Sigmoid colon (tissue), 7 donors: ENCODE data around the gene AUTS2. TPM values are rescaled to one million over a fixed set of nuclear protein-coding genes. Genes with fewer than 3 reads are reported as not detected.
A peak's percentile ranks its signal among the peaks of the same experiment; 100 is the strongest.

Experiments
- DNase-seq: peaks from one replicate; pipeline ENCODE4 v3.0.0-alpha.2; 2019
- H3K27ac ChIP-seq, 4 donors: fragments of 200-600 bp; sonication (generic); one replicate each; pipeline ENCODE4 v1.5.1; 2016 to 2019; ENCODE audit warnings: mild to moderate bottlenecking in 1 of 4
- H3K27me3 ChIP-seq, 3 donors: fragments of 200-600 bp; sonication (generic); one replicate each; pipeline ENCODE4 v1.5.1; 2019; ENCODE audit warnings: mild to moderate bottlenecking in 1 of 3
- H3K36me3 ChIP-seq, 4 donors: fragments of 200-600 bp; sonication (generic); one replicate each; pipeline ENCODE4 v1.5.1; 2016 to 2019
- H3K4me1 ChIP-seq, 4 donors: fragments of 200-600 bp; sonication (generic); one replicate each; pipeline ENCODE4 v1.5.1; 2017 to 2019
- H3K4me3 ChIP-seq, 4 donors: fragments of 200-600 bp; sonication (generic); one replicate each; pipeline ENCODE4 v1.5.1; 2017 to 2019; ENCODE audit warnings: mild to moderate bottlenecking in 2 of 4, moderate library complexity in 1 of 4
- H3K9me3 ChIP-seq, 4 donors: fragments of 200-600 bp in 3 of 4; sonication (generic) in 3 of 4; one replicate each; pipeline versions ENCODE4 v1.5.1 to v1.6.1; 2013 to 2019
- EP300 ChIP-seq, 4 donors: sonication (generic); formaldehyde crosslinking; IDR thresholded peaks; one replicate each; pipeline ENCODE4 v1.6.1; 2017; ENCODE audit warnings: antibody characterized with exemption in 4 of 4
- POLR2A ChIP-seq, 2 donors: fragments of 450-650 bp; IDR thresholded peaks; one replicate each; pipeline ENCODE4 v1.6.1; 2016; ENCODE audit warnings: antibody characterized with exemption in 2 of 2, mild to moderate bottlenecking in 2 of 2, moderate library complexity in 2 of 2
- POLR2AphosphoS5 ChIP-seq, 4 donors: sonication (generic); formaldehyde crosslinking; IDR thresholded peaks; one replicate each; pipeline ENCODE4 v1.6.1; 2017; ENCODE audit warnings: antibody characterized with exemption in 4 of 4
- WGBS, 2 donors: extraction: QIAGEN DNeasy Blood & Tissue Kit; methylation state at CpG; one replicate each; pipeline ENCODE4 v1.1.7; 2013; 5-methylcytosine and 5-hydroxymethylcytosine counted together
- intact Hi-C: fragments of 100-400 bp; cut with DNase I; formaldehyde crosslinking; loops from one replicate; pipeline ENCODE4 v1.15.1; 2023
- polyA plus RNA-seq, 3 donors: library from polyadenylated mRNA; stranded (reverse); fragments of 200-250 nt; gene quantifications; one replicate each; pipeline ENCODE4 v1.2.3, GENCODE V29; 2013
- total RNA-seq, 4 donors: library from RNA; depleted of rRNA; stranded (reverse); fragments of >200 nt; gene quantifications; one replicate each; pipeline ENCODE4 v1.1.0, GENCODE V29; 2016
- TF ChIP-seq, protein P1 (sequence below), 4 experiments: fragments of 450-650 bp in 3 of 4; fragments of 200-600 bp in 1 of 4; IDR thresholded peaks; one replicate each; pipeline ENCODE4 v1.5.1; 2016 to 2019; ENCODE audit warnings: antibody characterized with exemption in 4 of 4, mild to moderate bottlenecking in 3 of 4, moderate library complexity in 2 of 4
- donor health status: healthy with polysubstance abuse.
- donor health status: Bipolar disorder and iron deficiency.
- donor health status: healthy.

The AUTS2 gene
- total and polyA plus RNA-seq, 7 donors: 3.6 to 55.7 (median 25.5) TPM

GRCh38 chr7:69961436-69961835 is 363.2 kb downstream of the AUTS2 start:
- H3K4me3 ChIP-seq: no peak overlapping the region
- TF ChIP-seq POLR2A (IDR thresholded peaks at IDR 0.05) (no peak), EP300 (IDR thresholded peaks at IDR 0.05) (no peak)
- H3K27me3 ChIP-seq: no peaks in the 10 kb centered on the region
- H3K4me1 ChIP-seq: peaks cover 0 to 54% (median 33%) of the 10 kb centered on the region in 4 donors
- intact Hi-C loops: loop anchor here (10.0 kb wide), 1 partner anchor 63 kb away; no protein-coding TSS in a partner anchor
- no peaks in the 10 kb centered on the region for H3K36me3 ChIP-seq
- H3K27ac ChIP-seq: peak overlapping the region in 3 of 4 donors; percentile 53 to 59 (median 55)
- DNase-seq: no peak
- no peaks in the 10 kb centered on the region for H3K9me3 ChIP-seq

GRCh38 chr7:69962186-69963065 is 364.2 kb downstream of the AUTS2 start:
- no peak for DNase-seq
- Histone ChIP-seq H3K27ac (peak overlapping the region in 3 of 4 donors; percentile 53 to 59 (median 55)), H3K9me3 (no peaks in the 10 kb centered on the region), H3K4me1 (peaks cover 0 to 60% (median 40%) of the 10 kb centered on the region in 4 donors), H3K4me3 (peak overlapping the region in 1 of 4 donors; percentile 3), H3K27me3 (no peaks in the 10 kb centered on the region), H3K36me3 (no peaks in the 10 kb centered on the region)
- intact Hi-C loops: loop anchor here (10.0 kb wide), 1 partner anchor 62 kb away; no protein-coding TSS in a partner anchor
- whole genome bisulfite sequencing, 2 donors: 20 to 34% methylated on average over 6 of the region's 6 CpGs
- TF ChIP-seq POLR2A (IDR thresholded peaks at IDR 0.05) (no peak), POLR2AphosphoS5 (IDR thresholded peaks at IDR 0.05) (no peak), EP300 (IDR thresholded peaks at IDR 0.05) (no peak)
- TF ChIP-seq, protein P1, sequence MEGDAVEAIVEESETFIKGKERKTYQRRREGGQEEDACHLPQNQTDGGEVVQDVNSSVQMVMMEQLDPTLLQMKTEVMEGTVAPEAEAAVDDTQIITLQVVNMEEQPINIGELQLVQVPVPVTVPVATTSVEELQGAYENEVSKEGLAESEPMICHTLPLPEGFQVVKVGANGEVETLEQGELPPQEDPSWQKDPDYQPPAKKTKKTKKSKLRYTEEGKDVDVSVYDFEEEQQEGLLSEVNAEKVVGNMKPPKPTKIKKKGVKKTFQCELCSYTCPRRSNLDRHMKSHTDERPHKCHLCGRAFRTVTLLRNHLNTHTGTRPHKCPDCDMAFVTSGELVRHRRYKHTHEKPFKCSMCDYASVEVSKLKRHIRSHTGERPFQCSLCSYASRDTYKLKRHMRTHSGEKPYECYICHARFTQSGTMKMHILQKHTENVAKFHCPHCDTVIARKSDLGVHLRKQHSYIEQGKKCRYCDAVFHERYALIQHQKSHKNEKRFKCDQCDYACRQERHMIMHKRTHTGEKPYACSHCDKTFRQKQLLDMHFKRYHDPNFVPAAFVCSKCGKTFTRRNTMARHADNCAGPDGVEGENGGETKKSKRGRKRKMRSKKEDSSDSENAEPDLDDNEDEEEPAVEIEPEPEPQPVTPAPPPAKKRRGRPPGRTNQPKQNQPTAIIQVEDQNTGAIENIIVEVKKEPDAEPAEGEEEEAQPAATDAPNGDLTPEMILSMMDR (IDR thresholded peaks at IDR 0.05): no peak

DNA sequence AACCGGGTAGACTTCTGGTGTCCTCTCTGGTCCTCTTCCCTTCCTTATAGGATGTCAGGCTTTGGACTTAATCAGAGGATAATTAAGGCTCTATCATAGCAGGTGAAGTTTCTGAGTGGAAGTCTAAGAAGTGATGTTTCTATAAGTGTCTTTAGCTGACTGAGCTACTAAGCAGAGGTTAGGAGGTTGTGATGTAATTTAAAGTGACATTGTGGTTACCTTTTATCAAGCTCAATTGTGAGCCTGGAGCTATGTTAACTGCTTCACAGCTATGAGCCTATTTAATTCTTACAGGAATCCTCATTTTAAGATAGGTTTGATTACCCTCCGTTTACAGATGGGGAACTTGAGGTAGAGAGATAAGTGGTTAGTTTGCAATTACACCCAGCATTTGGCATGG is 365.1 kb downstream of the AUTS2 start:
- Histone ChIP-seq H3K27ac (no peak overlapping the region), H3K9me3 (no peaks in the 10 kb centered on the region), H3K36me3 (no peaks in the 10 kb centered on the region), H3K4me1 (peaks cover 0 to 60% (median 44%) of the 10 kb centered on the region in 4 donors), H3K27me3 (no peaks in the 10 kb centered on the region), H3K4me3 (no peak overlapping the region)
- intact Hi-C loops: loop anchor here (10.0 kb wide), 1 partner anchor 61 kb away; no protein-coding TSS in a partner anchor
- TF ChIP-seq, protein P1 (IDR thresholded peaks at IDR 0.05): no peak
- TF ChIP-seq EP300 (IDR thresholded peaks at IDR 0.05) (no peak), POLR2A (IDR thresholded peaks at IDR 0.05) (no peak), POLR2AphosphoS5 (IDR thresholded peaks at IDR 0.05) (no peak)
- no peak for DNase-seq
- WGBS, 2 donors: 68 to 70% methylated on average over 2 of the region's 2 CpGs

DNA sequence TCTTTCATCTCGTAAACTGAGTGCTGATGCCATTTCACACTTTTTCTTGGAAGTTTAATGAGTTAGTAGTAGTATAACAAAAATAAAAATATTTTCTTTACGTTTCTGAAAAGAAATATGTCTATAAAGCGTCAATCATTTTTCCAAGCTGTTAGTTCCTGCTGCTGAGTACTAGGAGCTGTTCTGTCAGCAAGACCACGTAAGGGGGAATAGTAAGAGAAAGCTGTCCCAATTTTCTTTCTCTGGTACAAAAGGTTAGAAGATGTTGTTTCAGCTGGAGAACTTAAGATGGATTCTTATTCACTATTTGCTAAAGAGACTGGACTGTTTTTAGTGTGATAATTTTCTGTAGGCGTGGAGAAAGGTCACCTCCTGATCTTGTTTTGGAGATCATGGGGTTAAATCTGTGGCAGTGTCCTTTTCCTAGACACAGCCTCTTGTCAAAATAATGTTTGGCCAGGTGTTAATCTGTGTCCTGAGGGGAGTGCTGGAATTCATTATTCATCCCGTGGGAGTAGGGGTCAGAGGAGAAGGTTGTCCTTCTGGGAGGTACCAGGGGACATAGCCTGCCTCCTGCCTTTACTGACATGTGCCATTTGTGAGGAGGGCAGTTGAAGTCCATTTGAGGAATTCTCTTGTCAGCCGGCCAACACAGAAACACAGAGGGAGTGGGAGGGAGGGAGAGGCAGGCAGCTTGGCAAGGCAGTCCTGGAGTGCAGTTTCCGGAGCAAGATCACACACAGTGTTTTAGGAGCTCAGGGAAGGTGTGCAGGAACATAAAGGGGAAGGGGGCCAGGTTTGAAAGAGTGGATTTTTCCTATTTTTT is 368.7 kb downstream of the AUTS2 start:
- Histone ChIP-seq H3K4me3 (no peak overlapping the region), H3K36me3 (no peaks in the 10 kb centered on the region), H3K4me1 (peaks cover 0 to 32% (median 28%) of the 10 kb centered on the region in 4 donors), H3K27me3 (no peaks in the 10 kb centered on the region), H3K27ac (peak overlapping the region in 1 of 4 donors; percentile 15), H3K9me3 (no peaks in the 10 kb centered on the region)
- intact Hi-C loops: loop anchor here (10.0 kb wide), 1 partner anchor 58 kb away; no protein-coding TSS in a partner anchor
- DNase-seq: no peak
- WGBS, 2 donors: 49 to 74% methylated on average over 8 of the region's 8 CpGs
- TF ChIP-seq POLR2A (IDR thresholded peaks at IDR 0.05) (no peak), POLR2AphosphoS5 (IDR thresholded peaks at IDR 0.05) (no peak), EP300 (IDR thresholded peaks at IDR 0.05) (no peak)
- TF ChIP-seq, protein P1 (IDR thresholded peaks at IDR 0.05): no peak
